HepG2 (cell line): ENCODE data around the gene ZDHHC16. TPM values are rescaled to one million over a fixed set of nuclear protein-coding genes. Genes with fewer than 3 reads are reported as not detected.
A peak's percentile ranks its signal among the peaks of the same experiment; 100 is the strongest.

ENCODE experiments used
- AGO1 ChIP-seq: fragments of 200-400 bp; formaldehyde crosslinking; IDR thresholded peaks from 2 replicates; pipeline ENCODE4 v1.6.1; 2017; ENCODE audit warnings: mild to moderate bottlenecking, low read depth, low read length, moderate library complexity; ENCODE audit not compliant: poor library complexity, severe bottlenecking
- AGO2 ChIP-seq: fragments of 200-400 bp; formaldehyde crosslinking; optimal IDR thresholded peaks from 2 replicates; pipeline ENCODE3; 2017; ENCODE audit warnings: mild to moderate bottlenecking, low read depth, low read length, moderate library complexity
- ARID3A ChIP-seq: IDR thresholded peaks from 2 replicates; pipeline ENCODE4 v1.6.1; 2012; ENCODE audit warnings: low read depth, low read length, improper control_type of control experiment
- ATF2 ChIP-seq: sonication (generic); formaldehyde crosslinking; IDR thresholded peaks from 2 replicates; pipeline ENCODE4 v1.4.0; 2020; ENCODE audit warnings: missing genetic modification reagents
- CC2D1A ChIP-seq: sonication (generic); formaldehyde crosslinking; IDR thresholded peaks from 2 replicates; pipeline ENCODE4 v1.8.1; 2023; ENCODE audit warnings: mild to moderate bottlenecking, missing genetic modification reagents
- GABPB1 ChIP-seq: IDR thresholded peaks from 2 replicates; pipeline ENCODE4 v1.6.1; 2016; ENCODE audit warnings: mild to moderate bottlenecking, missing genetic modification reagents, moderate library complexity, missing compliant biosample characterization
- HHEX ChIP-seq: IDR thresholded peaks from 2 replicates; pipeline ENCODE4 v1.6.1; 2016; ENCODE audit warnings: control low read depth
- HMGXB3 ChIP-seq: sonication (generic); formaldehyde crosslinking; IDR thresholded peaks from 2 replicates; pipeline ENCODE4 v1.4.0; 2020; ENCODE audit warnings: missing genetic modification reagents, borderline replicate concordance
- KDM5B ChIP-seq: sonication (generic); formaldehyde crosslinking; IDR thresholded peaks from 2 replicates; pipeline ENCODE4 v1.4.0; 2020; ENCODE audit warnings: missing genetic modification reagents, mild to moderate bottlenecking, borderline replicate concordance
- KMT2A ChIP-seq: sonication (generic); formaldehyde crosslinking; IDR thresholded peaks from 2 replicates; pipeline ENCODE4 v1.4.0; 2020; ENCODE audit warnings: missing genetic modification reagents
- KMT2B ChIP-seq: IDR thresholded peaks from 2 replicates; pipeline ENCODE4 v1.6.1; 2016; ENCODE audit warnings: missing genetic modification reagents, missing compliant biosample characterization
- MEIS1 ChIP-seq: sonication (generic); formaldehyde crosslinking; IDR thresholded peaks from 2 replicates; pipeline ENCODE4 v1.9.0; 2021; ENCODE audit warnings: mild to moderate bottlenecking, missing genetic modification reagents, moderate library complexity, borderline replicate concordance
- PHB2 ChIP-seq: fragments of 450-650 bp; IDR thresholded peaks from 2 replicates; pipeline ENCODE4 v1.6.1; 2018; ENCODE audit not compliant: partially characterized antibody
- RBM22 ChIP-seq: fragments of 200-400 bp; formaldehyde crosslinking; optimal IDR thresholded peaks from 2 replicates; pipeline ENCODE3; 2017; ENCODE audit warnings: mild to moderate bottlenecking, low read length, moderate library complexity
- RFX1 ChIP-seq: fragments of 450-650 bp; IDR thresholded peaks from 2 replicates; pipeline ENCODE4 v1.6.1; 2017
- SNAI1 ChIP-seq: sonication (generic); formaldehyde crosslinking; IDR thresholded peaks from 2 replicates; pipeline ENCODE4 v1.5.0; 2020; ENCODE audit warnings: mild to moderate bottlenecking, missing genetic modification reagents, borderline replicate concordance
- ZBTB1 ChIP-seq: sonication (generic); formaldehyde crosslinking; IDR thresholded peaks from 2 replicates; pipeline ENCODE4 v1.4.0; 2020; ENCODE audit warnings: missing genetic modification reagents, borderline replicate concordance
- ZNF205 ChIP-seq: IDR thresholded peaks from 2 replicates; pipeline ENCODE4 v1.6.1; 2018; ENCODE audit warnings: missing biosample characterization, missing genetic modification reagents
- ZNF687 ChIP-seq: sonication (generic); formaldehyde crosslinking; IDR thresholded peaks from 2 replicates; pipeline ENCODE4 v1.5.1; 2020; ENCODE audit warnings: mild to moderate bottlenecking, missing genetic modification reagents, moderate library complexity
- polyA plus RNA-seq, 8 experiments: library from polyadenylated mRNA; depleted of rRNA in 3 of 8; stranded (reverse) in 7 of 8; unstranded in 1 of 8; fragments of >200 nt; fragmentation: Illumina TruSeq in 4 of 8; extraction: Trizol in 4 of 8; gene quantifications; 2 replicates each; pipeline versions ENCODE4 v1.2.1 to v1.2.3, GENCODE V29; 2011 to 2016; ENCODE audit warnings: low read depth in 4 of 8, missing spikeins in 1 of 8, mixed read lengths in 1 of 8; ENCODE audit not compliant: insufficient read depth in 1 of 8
- total RNA-seq, 5 experiments: library from RNA; depleted of rRNA; stranded (reverse); fragments of >200 nt; fragmentation: Illumina TruSeq; extraction: Trizol; gene quantifications; 2 replicates each; pipeline ENCODE4 v1.2.3, GENCODE V29; 2016; ENCODE audit warnings: low read depth in 1 of 5

The ZDHHC16 gene
- total and polyA plus RNA-seq, 2 of the 13 experiments (the other 11 are each of a cell fraction or from before 2014, with no cell fraction given) = 40.8 to 41.8 TPM

- TF ChIP-seq PHB2 (no peak), ZBTB1 (CRISPR knock-in tag) (no peak), ARID3A (no peak), ATF2 (no peak), AGO2 (no peak), AGO1 (no peak), KDM5B (CRISPR knock-in tag) (peak; percentile 83; the same call in 1 of the 2 replicates), MEIS1 (CRISPR knock-in tag) (peak; percentile 64; the same call in 1 of the 2 replicates), RBM22 (peak; percentile 51), RFX1 (no peak), ZNF687 (CRISPR knock-in tag) (peak; percentile 96), ZNF205 (0 out of 2 replicates have a peak, but pooled peaks have one; percentile 21), HMGXB3 (peak; percentile 67; the same call in 1 of the 2 replicates), HHEX (no peak), KMT2A (CRISPR knock-in tag) (peak; percentile 70), KMT2B (CRISPR knock-in tag) (peak; percentile 52; the same call in 1 of the 2 replicates), GABPB1 (peak; percentile 54; the same call in 1 of the 2 replicates), CC2D1A (CRISPR knock-in tag) (no peak), SNAI1 (CRISPR knock-in tag) (no peak; the same call in 1 of the 2 replicates)
Observed at GRCh38 chr10:97497572-97498075, 51.6 kb downstream of the ZDHHC16 start (continued).
